Keratinocyte (primary cell): ENCODE results near the gene PRAMEF4. TPM values are rescaled to one million over a fixed set of nuclear protein-coding genes. Genes with fewer than 3 reads are reported as not detected.
"Not testable (repeated sequence)": the region's sequence is repeated elsewhere in the genome, so short reads cannot be mapped to it uniquely, and the experiment has no call there.

Experiments used
- DNase-seq: peaks from one replicate; pipeline ENCODE4 v3.0.0-alpha.2; 2011; ENCODE audit warnings: low read depth, missing footprints, low spot score
- FAIRE-seq: peaks from 2 replicates; lab custom pipeline; 2011; peaks lifted over from hg19 to GRCh38; lab: Jason Lieb, UNC
- H2AFZ ChIP-seq: 2 replicates; pipeline ENCODE4 v1.6.0; 2012; ENCODE audit warnings: low read length, control low read depth, inconsistent platforms; ENCODE audit not compliant: control insufficient read depth
- H3K27ac ChIP-seq: 2 replicates; pipeline ENCODE4 v1.5.1; 2011; ENCODE audit warnings: low read length; ENCODE audit not compliant: control insufficient read depth, insufficient read depth
- H3K27me3 ChIP-seq: 3 replicates; pipeline ENCODE4 v1.6.0; 2011; ENCODE audit warnings: low read length; ENCODE audit not compliant: control insufficient read depth, insufficient read depth; ENCODE audit errors: extremely low read depth
- H3K36me3 ChIP-seq, 2 experiments: 2 replicates in 1 of 2; 3 replicates in 1 of 2; pipeline ENCODE4 v1.5.1; 2011; ENCODE audit warnings: low read length in 2 of 2, mild to moderate bottlenecking in 1 of 2; ENCODE audit not compliant: control insufficient read depth in 2 of 2, insufficient read depth in 2 of 2; ENCODE audit errors: extremely low read depth in 1 of 2
- H3K4me1 ChIP-seq: 3 replicates; pipeline ENCODE4 v1.5.1; 2011; ENCODE audit warnings: low read length; ENCODE audit not compliant: control insufficient read depth, insufficient read depth; ENCODE audit errors: extremely low read depth
- H3K4me2 ChIP-seq: 3 replicates; pipeline ENCODE4 v1.6.0; 2011; ENCODE audit warnings: low read depth, low read length; ENCODE audit not compliant: control insufficient read depth, insufficient read depth; ENCODE audit errors: extremely low read depth
- H3K4me3 ChIP-seq, 3 experiments: fragments of 200-600 bp in 1 of 3; sonication (generic) in 1 of 3; 2 replicates in 2 of 3; 3 replicates in 1 of 3; pipeline ENCODE4 v1.5.1; 2011 to 2016; ENCODE audit warnings: low read length in 3 of 3, mild to moderate bottlenecking in 3 of 3, control low read depth in 2 of 3, inconsistent platforms in 1 of 3, low read depth in 1 of 3, mixed read lengths in 1 of 3, mixed run types in 1 of 3, moderate library complexity in 1 of 3; ENCODE audit not compliant: control insufficient read depth in 2 of 3, insufficient read depth in 2 of 3; ENCODE audit errors: extremely low read depth in 1 of 3
- H3K79me2 ChIP-seq: 2 replicates; pipeline ENCODE4 v1.6.0; 2012; ENCODE audit warnings: low read length; ENCODE audit not compliant: control insufficient read depth, insufficient read depth
- H3K9ac ChIP-seq: 3 replicates; pipeline ENCODE4 v1.6.0; 2011; ENCODE audit warnings: low read length; ENCODE audit not compliant: control insufficient read depth, insufficient read depth; ENCODE audit errors: extremely low read depth
- H3K9me1 ChIP-seq: 3 replicates; pipeline ENCODE4 v1.6.0; 2011; ENCODE audit warnings: low read length; ENCODE audit not compliant: control insufficient read depth, insufficient read depth; ENCODE audit errors: extremely low read depth
- H3K9me3 ChIP-seq: 2 replicates; pipeline ENCODE4 v1.5.1; 2012; ENCODE audit warnings: low read depth, low read length; ENCODE audit not compliant: control insufficient read depth
- H4K20me1 ChIP-seq: 3 replicates; pipeline ENCODE4 v1.6.0; 2011; ENCODE audit warnings: low read length; ENCODE audit not compliant: control insufficient read depth, insufficient read depth; ENCODE audit errors: extremely low read depth
- dilution Hi-C: fragments of 300-500 bp; cut with MboI; formaldehyde crosslinking; loops from one replicate; pipeline ENCODE4 v1.7.0; 2020; ENCODE audit warnings: low sequenced_read_pairs; ENCODE audit not compliant: extremely low pct_ligation_motif_present
- polyA plus RNA-seq, 5 experiments: library from polyadenylated mRNA; depleted of rRNA in 3 of 5; stranded (reverse) in 3 of 5; stranded (forward) in 1 of 5; unstranded in 1 of 5; fragments of >200 nt; gene quantifications; 1 replicate in 1 of 5; 2 replicates in 3 of 5; 3 replicates in 1 of 5; pipeline versions ENCODE4 v1.2.1 to v1.2.3, GENCODE V29; 2011 to 2012; ENCODE audit warnings: missing spikeins in 2 of 5, low read depth in 1 of 5, low replicate concordance in 1 of 5
- small RNA-seq, 3 experiments: library from RNA; depleted of rRNA; stranded (forward); fragments of <200 nt; gene quantifications; one replicate each; pipeline ENCODE3, GENCODE V24; 2012; ENCODE audit warnings: low read depth in 3 of 3, low replicate concordance in 1 of 3; ENCODE audit not compliant: insufficient read length in 3 of 3

Gene PRAMEF4
- polyA plus RNA-seq, 1 donor (not counting 4 experiments of a cell fraction or from before 2014, with no cell fraction given) = not detected

- H3K79me2 ChIP-seq, DNase-seq, H3K27ac ChIP-seq, H3K4me1 ChIP-seq, FAIRE-seq, H3K4me3 ChIP-seq, H3K36me3 ChIP-seq, H3K4me2 ChIP-seq, H4K20me1 ChIP-seq, H3K9me3 ChIP-seq, H3K9me1 ChIP-seq, H3K27me3 ChIP-seq, H3K9ac ChIP-seq, dilution Hi-C loops, H2AFZ ChIP-seq: not testable (repeated sequence)
These were observed 52.8 kb downstream of the PRAMEF4 start for GRCh38 chr1:12833251-12833650.

- H3K9me3 ChIP-seq, H3K27ac ChIP-seq, H2AFZ ChIP-seq, H3K36me3 ChIP-seq, H3K4me2 ChIP-seq, H3K27me3 ChIP-seq, H3K79me2 ChIP-seq, dilution Hi-C loops, H3K9me1 ChIP-seq, DNase-seq, H4K20me1 ChIP-seq, H3K4me1 ChIP-seq, H3K9ac ChIP-seq, FAIRE-seq, H3K4me3 ChIP-seq: not testable (repeated sequence)
These were observed 54.7 kb downstream of the PRAMEF4 start, which contains the start of gene PRAMEF11 for GRCh38 chr1:12831310-12831709. Gene PRAMEF11, minus strand, starts transcription at chr1:12831410. Its CDS starts 2,621 bp downstream, at chr1:12828789.

Small RNAs within 50 kb of the gene (small RNA-seq; reads per million reads assigned to genes)
- gene RNU6-1072P = 0 reads per million in 3 experiments

Other genes with a start within 250 kb of the PRAMEF4 start
- gene AADACL4, start 242.1 kb downstream of the PRAMEF4 start, polyA plus RNA-seq = not detected in 3 replicates
- gene AADACL3, start 170.1 kb downstream of the PRAMEF4 start, polyA plus RNA-seq = 0.03 TPM in 1 of 3 replicates, not detected in the others
- not detected in 3 replicates for gene CFAP107, start 140.0 kb downstream of the PRAMEF4 start, polyA plus RNA-seq
- gene PRAMEF12, start 112.5 kb downstream of the PRAMEF4 start, polyA plus RNA-seq = not detected in 3 replicates
- gene PRAMEF1, start 94.8 kb downstream of the PRAMEF4 start, polyA plus RNA-seq = not detected in 3 replicates
- not detected in 3 replicates for gene PRAMEF11, start 54.8 kb downstream of the PRAMEF4 start, polyA plus RNA-seq
- not detected in 3 replicates for gene HNRNPCL1, start 37.5 kb downstream of the PRAMEF4 start, polyA plus RNA-seq
- gene PRAMEF2, start 29.1 kb downstream of the PRAMEF4 start, polyA plus RNA-seq = not detected in 3 replicates
- gene PRAMEF10, start 12.1 kb upstream of the PRAMEF4 start, polyA plus RNA-seq = not detected in 3 replicates
- not detected in 3 replicates for gene PRAMEF7, start 30.4 kb upstream of the PRAMEF4 start, polyA plus RNA-seq
- not detected in 3 replicates for gene PRAMEF6, start 61.4 kb upstream of the PRAMEF4 start, polyA plus RNA-seq
- gene PRAMEF27, start 170.4 kb upstream of the PRAMEF4 start, polyA plus RNA-seq = not detected in 3 replicates
- gene HNRNPCL3, start 174.6 kb upstream of the PRAMEF4 start, polyA plus RNA-seq = not detected in 3 replicates
- not detected in 3 replicates for gene PRAMEF25, start 184.6 kb upstream of the PRAMEF4 start, polyA plus RNA-seq
- gene HNRNPCL2, start 230.7 kb upstream of the PRAMEF4 start, polyA plus RNA-seq = not detected in 3 replicates